ENCODE measurements around the gene AUTS2.

The AUTS2 gene

DNA sequence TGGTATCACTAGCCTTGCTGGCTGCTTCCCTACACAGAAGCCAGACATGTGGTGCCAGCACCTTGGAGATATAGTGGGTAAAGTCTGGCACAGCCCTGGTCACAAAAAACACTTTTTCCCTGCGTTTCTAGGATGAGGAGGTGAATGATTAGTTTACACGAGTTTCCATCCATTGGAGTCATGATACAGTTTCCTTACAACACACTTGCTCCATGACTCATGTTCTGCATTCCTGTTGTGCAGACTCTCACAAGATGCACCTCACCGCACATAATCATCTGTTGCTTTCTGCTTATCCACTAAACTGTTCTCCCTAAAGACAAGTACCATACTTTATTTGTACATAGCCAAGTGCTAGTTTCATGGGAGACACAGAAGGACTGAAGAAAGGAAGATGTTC lies 786.6 kb downstream of the AUTS2 start:
- no peak for DNase-seq (ENCODE audit: low read depth)

DNA sequence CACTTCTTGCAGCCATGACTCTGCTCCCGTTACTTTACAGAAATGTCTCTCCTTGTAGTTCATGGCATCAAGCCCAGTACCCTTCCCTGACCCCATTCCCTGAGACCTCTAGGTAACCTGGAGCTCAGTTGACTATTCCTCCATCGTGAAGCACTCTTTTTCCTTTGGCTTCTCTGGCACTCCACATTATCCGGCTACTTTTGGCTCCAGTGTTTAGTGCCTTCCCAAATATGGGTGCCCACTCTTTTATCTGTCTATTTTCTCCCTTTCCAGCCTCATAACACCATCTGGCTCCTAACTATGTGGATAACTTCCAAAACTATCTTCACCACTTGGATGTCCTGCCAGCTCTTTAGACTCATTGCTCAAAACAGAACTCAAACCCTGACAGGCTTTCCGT lies 788.9 kb downstream of the AUTS2 start:
- DNase-seq (ENCODE audit: low read depth) = no peak

DNA sequence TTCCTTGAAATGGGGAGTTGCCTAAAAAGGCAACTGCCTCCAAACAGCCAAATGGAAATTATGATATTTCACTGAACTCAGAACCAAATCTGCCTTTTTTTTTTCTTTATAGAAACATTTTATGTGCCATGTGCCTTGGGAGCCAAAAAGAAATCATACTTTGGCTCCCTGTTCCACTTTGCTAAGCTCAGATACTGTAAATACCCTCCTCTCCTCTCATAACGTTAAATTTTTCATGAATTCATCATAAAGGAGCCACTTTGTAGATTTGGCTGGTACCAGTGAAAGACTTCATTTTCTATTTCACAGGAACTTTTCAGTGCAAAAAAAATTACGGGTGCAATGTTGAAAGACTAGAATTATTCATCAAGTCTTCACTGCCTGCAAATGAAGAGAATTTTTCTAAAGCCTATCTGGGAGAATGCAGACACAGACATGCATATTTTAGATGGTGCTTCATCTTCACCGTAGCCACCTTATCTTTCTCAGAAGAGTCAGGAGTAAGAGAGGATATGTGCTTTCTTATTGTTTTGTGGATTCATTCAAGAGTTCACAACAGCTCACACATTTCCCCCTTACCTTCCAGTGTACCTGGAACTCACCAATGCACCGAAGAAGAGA lies 791.4 kb downstream of the AUTS2 start:
- DNase-seq (ENCODE audit: low read depth) = no peak

DNA sequence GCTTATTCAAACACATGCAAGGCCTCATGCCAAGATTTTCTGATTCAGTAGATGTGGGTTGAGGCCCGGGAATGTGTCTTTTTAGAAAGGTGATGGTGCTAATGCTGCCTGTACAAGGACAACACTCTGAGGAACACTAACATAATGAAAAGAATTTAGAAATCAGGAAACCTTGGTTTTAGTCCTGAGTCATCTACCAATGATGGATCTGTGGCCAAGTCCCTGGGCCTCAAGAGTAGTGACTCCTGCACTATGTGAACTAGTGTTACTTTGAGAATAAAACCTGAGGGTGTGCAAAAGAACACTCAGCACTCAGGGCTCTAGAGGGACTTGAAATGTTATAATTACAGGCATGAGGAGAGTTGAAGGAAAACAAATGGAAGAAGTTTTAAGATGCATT lies 792.0 kb downstream of the AUTS2 start:
- DNase-seq (ENCODE audit: low read depth) = no peak

DNA sequence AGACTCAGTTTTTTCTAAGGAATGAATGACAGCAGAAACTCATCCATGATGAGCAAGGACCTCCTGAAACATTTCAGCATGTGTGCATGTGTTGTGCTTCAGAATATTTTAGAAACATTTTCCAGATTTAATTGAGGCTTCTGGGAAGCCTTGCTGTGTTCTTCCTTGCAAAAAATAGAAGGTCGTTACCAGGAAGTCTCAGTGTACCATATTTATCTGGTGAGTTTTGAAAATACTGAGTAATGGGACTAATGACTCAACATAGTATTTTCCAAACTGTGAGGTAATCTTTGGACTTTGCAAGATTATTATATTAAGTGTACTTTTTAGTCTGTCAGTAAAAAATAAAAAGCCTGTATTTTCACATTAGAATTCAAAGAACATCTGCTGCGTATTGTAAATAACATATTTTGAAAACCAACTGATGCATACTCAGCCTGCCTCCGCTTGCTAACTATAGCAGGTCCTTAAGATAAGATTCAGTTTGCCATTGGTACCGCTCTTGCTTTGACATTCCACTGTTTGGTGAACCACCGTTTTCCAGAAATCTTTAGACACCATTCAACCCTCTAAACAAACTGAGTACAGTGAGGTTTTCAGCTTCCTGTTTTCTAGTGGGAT lies 794.1 kb downstream of the AUTS2 start:
- no peak for DNase-seq (ENCODE audit: low read depth)

DNA sequence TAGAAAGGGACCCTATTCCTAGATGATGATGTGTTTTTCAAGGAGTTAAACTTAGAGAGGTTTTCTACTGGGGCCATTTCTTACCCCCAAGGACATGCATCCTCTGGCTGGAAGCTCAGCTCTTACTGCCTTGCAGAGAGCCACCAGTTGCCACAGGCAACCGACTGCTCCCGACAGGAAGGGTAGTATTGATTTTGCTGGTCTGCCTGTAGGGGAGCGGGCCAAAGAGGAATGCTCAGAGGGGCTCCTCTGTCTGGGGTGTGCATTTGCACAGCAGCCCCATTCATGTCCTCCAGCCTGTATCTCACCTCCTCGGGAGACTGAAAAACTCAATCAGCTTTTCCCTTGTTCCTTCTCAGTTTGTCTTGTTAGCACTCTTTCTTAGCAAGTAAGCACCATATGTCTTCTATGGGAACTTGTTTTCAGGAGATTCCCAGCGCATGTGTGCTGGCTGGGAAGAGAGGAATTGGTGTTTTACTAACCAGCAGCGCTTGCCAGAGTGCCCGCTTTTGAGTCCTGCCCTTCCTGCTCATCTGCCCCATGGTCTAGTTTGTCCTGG lies 794.7 kb downstream of the AUTS2 start:
- no peak for DNase-seq (ENCODE audit: low read depth)

DNA sequence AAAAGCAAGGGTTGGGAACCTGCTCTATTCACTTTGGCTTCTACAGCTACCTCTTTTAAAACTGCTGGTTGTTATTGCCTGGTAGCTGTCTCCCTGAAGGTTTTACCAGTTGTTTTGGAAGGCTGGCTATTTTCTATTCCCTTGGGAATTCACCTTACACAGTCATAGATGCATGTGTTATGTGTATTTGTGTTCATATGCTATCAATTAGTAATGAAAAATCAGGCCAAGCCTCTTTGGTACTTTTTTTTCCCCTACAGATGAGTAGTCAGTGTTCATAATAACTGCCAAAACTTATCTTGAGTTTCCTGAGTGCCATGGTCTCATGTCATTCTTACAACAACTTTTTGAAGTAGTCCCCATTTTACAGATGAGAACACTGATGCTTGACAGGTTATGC lies 795.7 kb downstream of the AUTS2 start:
- DNase-seq (ENCODE audit: low read depth) = no peak

DNA sequence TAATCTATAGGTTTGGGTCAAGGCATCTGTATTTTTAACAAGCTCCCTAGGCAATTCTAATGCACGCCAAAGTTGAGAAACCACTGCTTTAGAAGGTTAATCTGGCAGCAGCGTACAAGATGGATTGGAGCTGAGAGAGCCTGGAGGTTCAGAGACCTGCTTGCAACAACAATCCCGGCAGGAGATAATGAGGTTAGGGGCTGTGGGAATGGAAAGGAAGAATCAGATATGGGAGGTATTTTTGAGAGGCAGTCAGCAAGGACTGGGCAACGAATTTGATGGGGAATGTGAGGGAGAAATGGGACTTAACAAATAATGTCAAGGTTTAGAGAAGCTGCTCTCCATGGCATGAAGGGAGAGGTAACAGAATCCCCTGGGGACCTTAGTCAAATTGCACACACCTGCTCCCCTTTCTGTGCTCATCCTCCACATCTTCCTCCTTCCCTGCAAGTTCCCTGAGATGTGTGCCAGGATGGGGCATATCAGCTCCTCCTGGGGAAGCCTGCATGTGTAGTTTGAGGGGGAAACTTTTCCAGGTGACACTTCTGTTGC lies 802.6 kb downstream of the AUTS2 start:
- no peak for DNase-seq (ENCODE audit: low read depth)

DNA sequence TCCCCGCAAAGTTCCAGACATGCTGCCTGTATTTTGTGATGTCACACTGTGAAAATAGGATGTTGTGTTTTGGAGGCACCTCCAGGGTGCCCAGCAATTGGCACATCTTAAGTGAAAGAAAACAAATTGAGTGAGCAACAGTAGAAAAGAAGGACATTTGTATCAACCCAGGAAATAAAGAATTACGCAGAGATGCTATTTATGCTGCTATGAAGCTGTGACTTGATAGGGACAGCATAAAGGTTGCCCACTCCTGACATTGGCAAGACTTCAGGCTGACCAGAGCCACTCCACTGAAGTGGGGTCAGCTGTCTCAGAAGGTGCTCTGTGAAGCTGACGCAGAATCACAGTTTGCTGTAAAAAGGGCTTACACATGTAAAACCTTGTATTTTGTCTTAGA lies 803.8 kb downstream of the AUTS2 start:
- DNase-seq (ENCODE audit: low read depth) = no peak

DNA sequence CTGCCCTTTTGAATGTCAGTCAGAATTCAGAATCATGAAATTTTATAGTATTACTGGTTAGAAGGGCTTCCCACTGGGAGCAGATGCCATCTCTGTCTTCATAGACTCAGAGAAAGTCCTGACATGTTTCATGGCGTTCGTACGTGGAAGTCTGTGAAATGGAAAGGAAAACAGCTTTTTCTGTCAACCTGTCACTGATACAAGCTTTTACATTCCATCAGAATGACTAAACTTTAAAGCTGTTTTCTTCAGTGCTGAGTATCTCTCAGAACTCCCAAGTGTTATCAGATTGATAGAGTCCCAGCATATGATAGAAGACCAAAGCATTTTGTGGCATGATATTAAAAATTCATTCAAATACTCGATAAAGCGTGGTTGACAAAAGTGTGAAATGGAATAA lies 807.0 kb downstream of the AUTS2 start:
- no peak for DNase-seq (ENCODE audit: low read depth)

DNA sequence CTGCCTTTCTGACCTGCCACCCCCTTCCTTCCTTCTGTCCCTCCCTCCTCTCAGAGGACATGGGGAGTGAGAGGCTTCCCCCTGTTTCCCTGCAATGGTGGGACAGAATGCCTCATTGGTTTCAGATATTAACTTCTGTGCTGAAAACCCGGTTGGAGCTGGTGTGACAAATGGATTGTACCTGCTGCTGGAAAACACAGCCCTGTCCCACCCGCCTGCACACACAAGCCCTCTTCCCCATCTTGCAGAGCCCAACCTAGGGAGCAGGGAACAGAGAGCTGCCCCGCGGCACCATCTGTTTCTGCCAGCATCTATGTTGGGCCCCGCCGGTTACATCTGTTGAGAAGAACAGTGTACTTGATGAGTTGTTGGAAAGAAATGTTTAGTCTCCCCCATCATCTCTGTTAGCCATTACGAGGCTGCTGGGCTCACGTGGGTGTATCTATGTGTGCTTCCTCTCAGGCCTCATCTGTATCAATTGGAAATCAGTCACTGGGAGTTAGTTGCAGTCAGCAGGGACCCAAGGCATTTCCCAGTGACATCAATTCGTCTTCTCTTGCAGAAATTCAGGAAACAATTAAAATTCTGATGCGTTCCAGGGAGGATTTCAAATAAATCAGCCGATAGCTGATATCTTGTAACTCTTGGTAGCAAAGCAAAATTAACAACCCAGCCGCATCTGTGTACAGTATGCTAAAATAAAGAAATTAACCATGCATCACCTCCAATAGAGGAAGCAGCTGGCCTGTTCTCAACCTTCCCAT lies 808.1 kb downstream of the AUTS2 start:
- DNase-seq (ENCODE audit: low read depth) = no peak

DNA sequence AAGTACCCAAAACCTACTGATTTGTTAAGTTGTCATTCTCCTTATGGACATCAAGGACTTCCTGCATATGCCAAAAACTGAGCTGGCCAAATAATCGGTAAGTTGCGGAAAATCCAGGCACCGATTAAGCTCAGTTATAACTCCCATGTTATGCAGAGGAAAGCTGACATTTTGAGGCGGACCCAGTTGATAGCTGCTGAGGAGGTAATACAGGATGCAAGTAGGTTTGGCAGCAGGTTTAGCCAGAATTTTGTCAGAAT lies 808.6 kb downstream of the AUTS2 start:
- no peak for DNase-seq (ENCODE audit: low read depth)

DNA sequence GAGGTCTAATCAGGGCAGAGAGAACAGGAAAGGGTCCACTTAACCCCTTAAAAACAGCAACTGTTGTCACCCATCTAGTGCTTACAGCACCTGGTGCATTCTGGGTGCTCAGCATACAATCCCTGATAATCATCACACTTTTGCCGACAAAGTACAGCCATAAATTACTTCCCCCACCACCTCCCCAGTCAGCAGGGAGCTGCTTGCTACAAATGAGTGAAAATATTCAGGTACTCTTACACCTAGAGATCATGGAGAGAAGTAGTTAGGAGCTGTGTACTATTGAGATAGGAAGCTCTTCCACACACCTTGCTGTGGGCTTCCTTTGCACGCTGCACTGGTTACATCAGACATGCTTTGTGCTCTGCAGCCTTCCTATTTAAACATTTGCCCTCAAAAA lies 810.2 kb downstream of the AUTS2 start:
- no peak for DNase-seq (ENCODE audit: low read depth)

DNA sequence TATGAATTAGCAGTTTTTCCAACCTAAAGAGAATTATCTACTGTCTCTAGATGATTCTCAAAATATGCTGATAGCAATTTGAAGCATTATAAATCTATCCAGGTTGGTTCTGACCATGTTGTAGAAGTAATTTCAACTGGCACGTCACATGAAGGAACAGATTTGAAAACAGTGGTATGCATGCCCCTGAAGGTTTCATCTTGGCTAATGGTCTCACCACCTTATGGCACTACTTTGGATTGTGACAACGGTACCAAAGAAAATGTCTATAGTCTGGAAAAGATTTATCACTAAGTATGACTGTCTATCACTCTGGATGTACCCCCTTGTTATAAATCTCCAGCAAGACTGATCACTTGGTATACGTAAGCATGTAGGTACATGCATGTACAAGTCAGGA lies 810.6 kb downstream of the AUTS2 start:
- DNase-seq (ENCODE audit: low read depth) = no peak

DNA sequence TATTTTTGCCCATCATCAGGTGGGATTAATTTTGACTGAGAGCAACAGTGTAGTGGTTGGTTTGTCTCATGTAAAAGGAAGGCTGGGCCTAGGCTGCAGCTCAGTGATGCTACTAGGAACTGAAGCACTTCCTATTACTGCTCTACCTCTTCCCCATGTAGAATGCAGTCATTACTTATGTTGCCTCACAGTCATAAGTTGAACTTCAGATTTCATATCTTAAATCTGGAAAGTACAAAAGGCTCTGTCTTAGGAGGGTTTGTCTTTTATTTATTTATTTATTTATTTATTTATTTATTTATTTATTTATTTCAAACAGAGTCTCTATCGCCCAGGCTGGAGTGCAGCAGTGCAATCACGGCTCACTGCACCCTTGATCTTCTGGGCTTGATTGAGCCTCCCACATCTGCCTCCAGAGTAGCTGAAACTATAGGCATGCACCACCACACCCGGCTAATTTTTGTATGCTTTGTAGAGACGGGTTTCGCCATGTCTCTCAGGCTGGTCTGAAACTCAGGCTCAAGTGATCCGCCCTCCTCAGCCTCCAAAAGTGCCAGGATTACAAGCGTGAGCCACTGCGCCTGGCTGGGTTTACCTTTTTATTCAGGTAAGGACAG lies 812.0 kb downstream of the AUTS2 start:
- DNase-seq (ENCODE audit: low read depth) = no peak

DNA sequence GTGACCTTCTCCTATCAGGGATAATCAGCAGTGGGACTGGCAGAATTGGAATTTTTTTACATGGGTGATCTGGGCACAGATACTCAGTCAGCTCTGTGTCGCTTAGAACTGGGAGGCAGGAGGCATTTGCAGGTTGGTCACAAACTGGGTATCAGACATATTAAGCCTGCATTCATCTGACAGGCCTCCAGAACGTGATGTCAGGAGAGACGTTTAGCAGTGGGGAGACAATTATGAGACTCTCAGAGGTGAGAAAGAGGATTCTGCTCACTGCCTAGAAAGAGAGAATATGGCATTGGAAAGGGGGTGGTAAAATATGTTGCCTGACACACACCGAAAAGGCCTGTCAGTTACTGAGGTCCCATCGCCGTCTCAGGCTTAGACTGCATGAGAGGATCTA lies 816.1 kb downstream of the AUTS2 start:
- DNase-seq (ENCODE audit: low read depth) = no peak

DNA sequence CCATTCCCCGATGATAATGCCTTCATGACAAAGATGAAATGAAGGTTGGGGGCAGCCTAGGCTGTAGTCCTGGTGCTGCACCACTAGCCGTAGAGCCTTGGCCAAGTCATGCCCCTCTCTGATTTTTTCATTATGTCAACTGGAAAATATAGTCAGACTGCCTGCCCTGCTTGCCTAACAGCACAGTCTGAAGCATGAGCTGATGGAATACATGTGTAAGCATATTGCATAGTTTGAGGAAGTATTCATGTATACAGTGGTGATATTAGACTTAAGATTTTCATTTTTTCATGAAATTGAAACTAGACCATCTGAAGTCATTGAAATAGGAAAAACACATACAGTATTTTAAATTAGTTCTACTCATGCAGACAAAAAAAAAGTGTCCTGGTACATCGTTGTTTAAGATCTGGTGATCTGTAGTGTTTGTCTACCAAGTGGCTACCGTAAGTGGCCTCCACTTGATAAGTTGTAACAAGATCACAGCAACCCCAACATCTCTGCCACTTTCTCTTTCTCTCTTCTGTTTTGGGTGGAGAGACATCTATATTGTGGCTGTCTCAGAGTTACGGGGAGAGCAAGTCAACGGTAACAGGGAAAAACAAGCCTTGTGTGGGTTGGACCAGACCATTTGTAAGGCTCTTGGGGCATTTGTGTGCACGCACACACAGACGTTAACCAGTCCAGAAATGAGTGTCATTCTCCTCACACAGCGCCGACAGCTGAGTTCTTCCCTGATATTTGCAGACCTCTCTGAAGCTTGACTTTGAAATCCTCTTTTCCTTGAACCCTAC lies 817.1 kb downstream of the AUTS2 start:
- no peak for DNase-seq (ENCODE audit: low read depth)

DNA sequence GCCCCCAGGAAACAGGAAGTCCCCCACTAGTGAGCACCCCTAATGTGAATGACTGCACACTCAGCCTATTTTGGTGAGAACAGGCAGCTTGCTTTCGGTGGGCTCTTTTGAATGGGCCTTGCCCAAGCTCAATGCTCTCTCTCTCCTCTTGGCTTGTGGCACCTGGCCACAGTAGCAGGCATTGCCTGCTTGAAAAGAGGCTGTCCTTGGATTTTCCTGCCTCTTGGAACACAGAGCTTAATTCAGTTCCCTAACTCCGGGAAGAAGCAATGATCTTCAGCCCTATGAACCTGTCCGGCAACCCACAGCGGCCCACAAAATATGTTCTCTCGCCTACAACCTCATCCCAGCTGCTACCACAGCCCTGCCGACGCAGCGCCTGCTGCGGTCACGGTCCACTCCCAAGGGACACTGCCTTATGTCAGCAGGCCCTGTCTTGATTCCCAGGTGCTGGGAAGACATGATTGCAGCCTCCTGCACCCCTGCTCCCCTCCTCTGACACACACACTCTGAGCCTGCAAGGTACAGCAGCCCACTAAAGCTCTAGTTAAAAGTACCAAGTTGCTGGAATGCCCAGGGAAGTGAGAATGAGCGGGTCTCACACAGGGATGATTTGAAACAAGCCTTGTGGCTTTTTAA lies 818.2 kb downstream of the AUTS2 start:
- no peak for DNase-seq (ENCODE audit: low read depth)

DNA sequence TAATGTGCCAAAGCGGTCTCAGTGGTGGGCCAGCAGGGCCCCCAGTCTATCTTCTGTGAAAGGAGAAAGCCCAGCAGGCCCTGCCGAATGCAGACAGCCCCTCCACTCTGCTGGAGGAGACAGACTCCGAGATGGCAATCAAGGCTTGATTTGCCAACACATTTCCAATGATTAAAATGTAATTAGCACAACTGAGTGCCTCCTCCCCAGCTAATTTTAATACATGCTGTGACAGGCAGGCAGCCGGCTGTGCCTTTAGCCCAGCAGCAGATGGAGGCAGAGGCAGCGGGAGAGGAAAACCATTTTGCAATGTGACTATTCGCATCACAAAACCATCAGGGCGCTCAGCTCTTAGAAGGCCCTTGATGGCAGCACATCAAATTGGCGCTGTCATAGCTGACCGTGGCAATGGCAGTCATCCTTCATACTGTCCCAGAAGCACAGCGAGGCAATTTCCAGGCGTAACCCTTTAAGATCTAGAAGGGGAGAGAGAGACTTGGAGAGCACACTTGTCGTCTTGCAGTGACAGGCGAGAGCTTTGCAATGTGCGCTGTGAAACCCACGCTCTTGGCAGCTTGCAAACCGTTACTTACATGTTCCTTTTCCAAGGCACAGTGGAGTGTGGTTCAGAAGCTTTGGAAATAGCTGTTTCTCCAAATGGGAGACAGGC lies 818.8 kb downstream of the AUTS2 start:
- no peak for DNase-seq (ENCODE audit: low read depth)

DNA sequence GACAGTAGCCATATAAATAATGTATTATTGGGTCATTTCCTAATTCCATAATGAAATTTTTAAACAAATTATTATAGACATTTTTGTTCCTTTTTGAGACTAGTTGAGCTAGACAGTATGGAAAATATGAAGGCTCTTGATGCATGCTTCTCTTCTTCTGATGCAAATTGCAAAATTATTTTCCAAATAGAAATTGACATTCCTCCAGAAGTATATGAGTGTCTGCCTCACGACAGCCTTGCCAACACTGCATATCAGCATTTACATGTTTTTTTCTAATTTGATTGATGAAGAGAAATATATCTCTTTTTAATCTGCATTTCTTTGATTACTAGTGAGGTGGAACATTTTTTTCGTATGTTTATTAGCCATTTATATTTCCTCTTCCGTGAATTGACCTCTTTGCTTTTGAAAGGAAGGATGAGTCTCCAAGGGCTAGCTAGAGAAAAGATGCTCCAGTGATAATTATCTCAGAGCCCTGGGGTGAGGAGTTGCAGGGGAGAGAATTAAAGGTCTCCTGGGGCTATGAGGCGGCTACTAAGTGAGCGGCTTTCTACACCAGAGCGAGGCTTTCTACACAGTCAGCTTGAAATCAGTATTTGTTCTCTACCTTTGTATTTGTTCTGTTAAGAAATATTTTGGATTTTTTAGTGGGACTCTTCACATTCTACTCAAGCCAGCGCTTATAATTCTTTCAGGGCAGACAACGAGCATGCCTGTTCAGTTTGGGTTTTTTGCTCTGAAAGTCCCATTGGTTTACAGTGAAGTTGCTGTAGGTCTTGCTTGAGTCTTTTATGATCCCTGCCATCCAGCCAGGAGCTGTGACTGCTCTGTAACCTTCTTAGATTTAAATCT lies 821.5 kb downstream of the AUTS2 start:
- DNase-seq (ENCODE audit: low read depth) = no peak
